Nephron (organoid): ENCODE results near the gene PLCB2.
A peak's percentile ranks its signal among the peaks of the same experiment; 100 is the strongest.

ENCODE experiments used
- H3K27ac Mint-ChIP-seq, 3 experiments: 2 replicates each; pipeline ENCODE4 v1.8.0; 2020; ENCODE audit warnings: mixed read lengths in 3 of 3, mild to moderate bottlenecking in 2 of 3, moderate library complexity in 1 of 3
- H3K27me3 Mint-ChIP-seq: 2 replicates; pipeline ENCODE4 v1.8.0; 2021; ENCODE audit warnings: low read depth, mild to moderate bottlenecking, moderate library complexity, mixed read lengths
- H3K36me3 Mint-ChIP-seq: 2 replicates; pipeline ENCODE4 v1.8.0; 2020; ENCODE audit warnings: low read depth, mixed read lengths
- H3K4me1 Mint-ChIP-seq: 2 replicates; pipeline ENCODE4 v1.8.0; 2020; ENCODE audit warnings: mixed read lengths
- H3K4me3 Mint-ChIP-seq, 3 experiments: 2 replicates each; pipeline ENCODE4 v1.8.0; 2020; ENCODE audit warnings: mild to moderate bottlenecking in 3 of 3, mixed read lengths in 3 of 3, moderate library complexity in 2 of 3
- H3K9me3 Mint-ChIP-seq: 2 replicates; pipeline ENCODE4 v1.8.0; 2020; ENCODE audit warnings: mixed read lengths
- CTCF ChIP-seq, 3 experiments: fragments of 200-600 bp; sonication (generic); IDR thresholded peaks; one replicate each; pipeline ENCODE4 v1.5.0; 2021; ENCODE audit warnings: antibody characterized with exemption in 3 of 3; ENCODE audit not compliant: unreplicated experiment in 3 of 3

Gene PLCB2

GRCh38 chr15:40263024-40263754 lies 44.5 kb downstream of the PLCB2 start:
- no peak for TF ChIP-seq CTCF (IDR thresholded peaks at IDR 0.05; ENCODE audit: unreplicated experiment in 3 of 3)
- Mint-ChIP-seq H3K4me1 (peaks cover 32% of the 10 kb centered on the region), H3K4me3 (no peak overlapping the region), H3K27me3 (peaks cover 16% of the 10 kb centered on the region), H3K36me3 (no peaks in the 10 kb centered on the region), H3K27ac (peak overlapping the region in 1 of 3 experiments; percentile 31), H3K9me3 (peaks cover 2% of the 10 kb centered on the region)

- Mint-ChIP-seq H3K36me3 (no peaks in the 10 kb centered on the region), H3K4me3 (no peak overlapping the region), H3K27ac (no peak overlapping the region), H3K4me1 (peaks cover 17% of the 10 kb centered on the region), H3K9me3 (peaks cover 2% of the 10 kb centered on the region), H3K27me3 (peaks cover 45% of the 10 kb centered on the region)
- TF ChIP-seq CTCF (IDR thresholded peaks at IDR 0.05; ENCODE audit: unreplicated experiment in 3 of 3): no peak
Observed at GRCh38 chr15:40259021-40259420, 48.7 kb downstream of the PLCB2 start.

- H3K9me3 Mint-ChIP-seq: peaks cover 2% of the 10 kb centered on the region
- H3K4me1 Mint-ChIP-seq: peaks cover 20% of the 10 kb centered on the region
- H3K27me3 Mint-ChIP-seq: peaks cover 50% of the 10 kb centered on the region
- H3K36me3 Mint-ChIP-seq: no peaks in the 10 kb centered on the region
- no peak for TF ChIP-seq CTCF (IDR thresholded peaks at IDR 0.05; ENCODE audit: unreplicated experiment in 3 of 3)
- H3K4me3 Mint-ChIP-seq: no peak overlapping the region
- H3K27ac Mint-ChIP-seq: no peak overlapping the region
Observed at GRCh38 chr15:40258544-40258943, 49.2 kb downstream of the PLCB2 start.

- no peak for TF ChIP-seq CTCF (IDR thresholded peaks at IDR 0.05; ENCODE audit: unreplicated experiment in 3 of 3)
- peaks cover 18% of the 10 kb centered on the region for H3K4me1 Mint-ChIP-seq
- H3K27ac Mint-ChIP-seq: no peak overlapping the region
- peaks cover 53% of the 10 kb centered on the region for H3K27me3 Mint-ChIP-seq
- H3K4me3 Mint-ChIP-seq: no peak overlapping the region
- peaks cover 2% of the 10 kb centered on the region for H3K9me3 Mint-ChIP-seq
- no peaks in the 10 kb centered on the region for H3K36me3 Mint-ChIP-seq
Observed at GRCh38 chr15:40257656-40258450, 49.9 kb downstream of the PLCB2 start.

GRCh38 chr15:40256638-40257235 lies 51.0 kb downstream of the PLCB2 start:
- peaks cover 60% of the 10 kb centered on the region for H3K27me3 Mint-ChIP-seq
- H3K36me3 Mint-ChIP-seq: no peaks in the 10 kb centered on the region
- no peak overlapping the region for H3K27ac Mint-ChIP-seq
- no peak for TF ChIP-seq CTCF (IDR thresholded peaks at IDR 0.05; ENCODE audit: unreplicated experiment in 3 of 3)
- peak overlapping the region in 1 of 3 experiments; percentile 17 for H3K4me3 Mint-ChIP-seq
- peaks cover 17% of the 10 kb centered on the region for H3K4me1 Mint-ChIP-seq
- H3K9me3 Mint-ChIP-seq: peaks cover 2% of the 10 kb centered on the region
